ENCODE data around the gene DKK1. TPM values are rescaled to one million over a fixed set of nuclear protein-coding genes. Genes with fewer than 3 reads are reported as not detected.

Gene DKK1
- total RNA-seq, 2 donors from 2014 or later = 3.3 to 8.1 TPM

GRCh38 chr10:52314822-52315552, 906 bp downstream of the DKK1 start:
- DNase-seq (ENCODE audit: low spot score) = peak; percentile 68
- intact Hi-C loops (cut with DNase I) = no loop called here

- intact Hi-C loops (cut with DNase I) = no loop called here
- DNase-seq (ENCODE audit: low spot score) = no peak
Measured at GRCh38 chr10:52316001-52316400, 1.9 kb downstream of the DKK1 start.

GRCh38 chr10:52316500-52316899, 2.4 kb downstream of the DKK1 start:
- intact Hi-C loops (cut with DNase I) = no loop called here

GRCh38 chr10:52318136-52318701, 4.1 kb downstream of the DKK1 start:
- no peak for DNase-seq (ENCODE audit: low spot score)
- intact Hi-C loops (cut with DNase I) = no loop called here

More at GRCh38 chr10:52316500-52316899, 2.4 kb downstream of the DKK1 start:
- no peak for DNase-seq (ENCODE audit: low spot score)

GRCh38 chr10:52318822-52319464, 4.9 kb downstream of the DKK1 start:
- DNase-seq (ENCODE audit: low spot score) = no peak
- intact Hi-C loops (cut with DNase I) = no loop called here

GRCh38 chr10:52319926-52320325, 5.8 kb downstream of the DKK1 start:
- intact Hi-C loops (cut with DNase I) = loop anchor here in 1 of 2 donors (10.0 kb wide), 1 partner anchor 165 kb away; no protein-coding TSS in a partner anchor
- DNase-seq (ENCODE audit: low spot score) = no peak

GRCh38 chr10:52322323-52322722, 8.2 kb downstream of the DKK1 start:
- intact Hi-C loops (cut with DNase I) = loop anchor here in 1 of 2 donors (10.0 kb wide), 1 partner anchor 162 kb away; no protein-coding TSS in a partner anchor
- no peak for DNase-seq (ENCODE audit: low spot score)

- no peak for DNase-seq (ENCODE audit: low spot score)
- intact Hi-C loops (cut with DNase I) = loop anchor here in 1 of 2 donors (10.0 kb wide), 1 partner anchor 162 kb away; no protein-coding TSS in a partner anchor
Measured at GRCh38 chr10:52322936-52323335, 8.9 kb downstream of the DKK1 start.

DNA sequence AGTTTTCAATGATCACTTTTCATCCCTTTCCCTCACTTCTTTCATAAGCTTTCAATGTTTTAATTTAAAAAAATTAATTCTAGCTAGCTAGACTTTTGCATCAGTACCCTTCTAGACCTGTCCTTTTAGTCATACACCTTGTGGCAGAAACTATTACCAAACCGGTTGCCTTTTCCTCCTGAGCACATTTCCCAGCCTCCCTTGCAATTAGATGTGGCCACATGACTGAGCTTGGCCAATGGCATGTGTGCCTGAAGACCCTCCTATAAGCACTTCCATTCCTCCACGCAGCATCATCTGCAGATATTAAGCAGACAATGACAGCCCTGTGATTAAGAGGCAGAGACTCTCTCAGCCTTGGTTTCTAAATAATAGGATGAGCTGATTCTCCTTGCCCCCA, 12.3 kb downstream of the DKK1 start:
- DNase-seq (ENCODE audit: low spot score) = no peak
- intact Hi-C loops (cut with DNase I) = loop anchor here in 1 of 2 donors (10.0 kb wide), 1 partner anchor 158 kb away; no protein-coding TSS in a partner anchor

DNA sequence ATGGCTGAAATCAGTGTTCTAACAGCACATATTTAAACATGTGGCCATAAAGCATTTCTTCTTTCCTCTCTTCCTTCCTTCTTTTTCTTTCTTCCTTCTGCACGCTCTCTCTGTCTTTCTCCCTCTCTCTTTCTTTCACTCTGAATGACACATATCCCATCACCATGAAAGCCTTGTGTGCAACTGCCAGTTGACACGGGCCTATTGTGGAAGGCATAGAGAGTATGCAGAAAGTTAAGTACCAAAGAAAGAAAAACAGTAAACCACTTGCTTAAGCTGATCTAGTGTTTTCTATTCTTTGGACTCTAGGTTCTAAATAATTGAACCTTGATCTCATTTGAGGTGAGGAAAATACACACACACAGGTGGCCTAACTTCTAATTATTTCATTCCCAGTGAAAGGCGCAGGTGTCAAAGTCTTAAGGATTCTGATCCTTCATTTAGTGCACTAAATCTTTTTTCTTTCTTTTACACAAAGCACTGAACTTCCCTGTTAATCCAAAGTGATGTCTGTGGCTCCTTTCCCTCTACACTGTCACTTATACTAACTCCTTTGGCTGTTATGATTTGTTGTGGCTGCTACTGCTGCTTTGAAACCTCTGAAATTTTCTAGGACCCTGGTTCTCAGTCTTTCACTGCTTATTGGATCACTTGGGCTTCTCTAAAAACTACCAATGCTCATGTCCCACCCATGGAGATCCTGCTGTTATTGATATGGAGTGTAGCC, 17.7 kb downstream of the DKK1 start:
- no peak for DNase-seq (ENCODE audit: low spot score)
- intact Hi-C loops (cut with DNase I) = no loop called here

DNA sequence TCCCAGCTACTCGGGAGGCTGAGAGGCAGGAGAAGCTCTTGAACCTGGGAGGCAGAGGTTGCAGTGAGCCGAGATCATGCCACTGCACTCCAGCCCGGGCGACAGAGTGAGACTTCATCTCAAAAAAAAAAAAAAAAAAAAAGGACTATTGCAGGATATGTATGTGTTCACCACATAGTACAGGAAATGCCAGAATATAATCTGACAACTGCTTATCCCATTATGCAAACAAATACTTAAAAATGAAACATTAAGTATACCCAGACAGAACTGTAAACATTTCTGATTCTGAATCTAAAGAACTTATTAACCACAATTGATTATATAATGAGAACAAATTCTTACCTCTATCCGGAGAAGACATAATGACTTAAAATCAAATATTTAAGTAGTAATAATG, 18.7 kb downstream of the DKK1 start:
- DNase-seq (ENCODE audit: low spot score) = no peak
- intact Hi-C loops (cut with DNase I) = no loop called here

DNA sequence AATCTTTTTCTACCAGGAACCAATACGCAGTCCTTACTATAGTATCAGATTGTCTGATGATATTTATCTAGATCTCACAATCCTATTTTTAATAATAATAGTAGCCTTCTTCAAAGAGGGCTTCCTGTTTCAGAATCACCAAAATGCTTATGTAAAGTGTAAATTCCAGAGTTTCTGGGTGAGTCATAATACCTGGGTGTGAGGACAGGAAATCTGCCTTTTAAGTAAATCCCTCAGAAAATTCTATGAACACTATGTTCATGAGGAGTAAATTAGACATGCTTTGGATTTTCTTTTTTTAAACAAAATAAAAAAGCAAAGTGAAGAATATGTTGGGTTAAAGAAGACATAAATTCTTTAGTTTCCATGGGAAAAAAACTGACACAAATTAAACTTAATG, 20.5 kb downstream of the DKK1 start:
- no peak for DNase-seq (ENCODE audit: low spot score)
- intact Hi-C loops (cut with DNase I) = no loop called here

DNA sequence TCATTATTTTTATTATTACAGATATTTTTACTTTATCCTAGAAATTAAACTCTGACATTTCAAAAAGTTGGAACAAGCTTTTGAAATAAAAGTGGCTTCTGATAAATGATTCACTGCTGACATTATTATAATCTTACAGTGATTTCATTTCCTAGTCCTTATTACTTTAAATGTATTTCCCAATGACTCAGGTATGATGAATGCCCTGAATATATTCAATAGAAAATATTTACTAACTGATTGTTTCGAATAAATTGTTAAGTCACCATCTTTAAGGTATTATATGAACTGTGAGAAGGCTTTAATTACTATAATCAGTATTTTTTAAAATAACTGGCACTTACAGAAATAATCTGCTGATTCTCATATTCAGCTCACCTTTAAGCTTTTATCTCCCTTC, 21.6 kb downstream of the DKK1 start:
- DNase-seq (ENCODE audit: low spot score) = no peak
- intact Hi-C loops (cut with DNase I) = no loop called here

- intact Hi-C loops (cut with DNase I) = no loop called here
- DNase-seq (ENCODE audit: low spot score) = no peak
Measured at GRCh38 chr10:52337225-52337624, 23.1 kb downstream of the DKK1 start.

- no peak for DNase-seq (ENCODE audit: low spot score)
- intact Hi-C loops (cut with DNase I) = no loop called here
Measured at GRCh38 chr10:52343439-52343838, 29.4 kb downstream of the DKK1 start.

DNA sequence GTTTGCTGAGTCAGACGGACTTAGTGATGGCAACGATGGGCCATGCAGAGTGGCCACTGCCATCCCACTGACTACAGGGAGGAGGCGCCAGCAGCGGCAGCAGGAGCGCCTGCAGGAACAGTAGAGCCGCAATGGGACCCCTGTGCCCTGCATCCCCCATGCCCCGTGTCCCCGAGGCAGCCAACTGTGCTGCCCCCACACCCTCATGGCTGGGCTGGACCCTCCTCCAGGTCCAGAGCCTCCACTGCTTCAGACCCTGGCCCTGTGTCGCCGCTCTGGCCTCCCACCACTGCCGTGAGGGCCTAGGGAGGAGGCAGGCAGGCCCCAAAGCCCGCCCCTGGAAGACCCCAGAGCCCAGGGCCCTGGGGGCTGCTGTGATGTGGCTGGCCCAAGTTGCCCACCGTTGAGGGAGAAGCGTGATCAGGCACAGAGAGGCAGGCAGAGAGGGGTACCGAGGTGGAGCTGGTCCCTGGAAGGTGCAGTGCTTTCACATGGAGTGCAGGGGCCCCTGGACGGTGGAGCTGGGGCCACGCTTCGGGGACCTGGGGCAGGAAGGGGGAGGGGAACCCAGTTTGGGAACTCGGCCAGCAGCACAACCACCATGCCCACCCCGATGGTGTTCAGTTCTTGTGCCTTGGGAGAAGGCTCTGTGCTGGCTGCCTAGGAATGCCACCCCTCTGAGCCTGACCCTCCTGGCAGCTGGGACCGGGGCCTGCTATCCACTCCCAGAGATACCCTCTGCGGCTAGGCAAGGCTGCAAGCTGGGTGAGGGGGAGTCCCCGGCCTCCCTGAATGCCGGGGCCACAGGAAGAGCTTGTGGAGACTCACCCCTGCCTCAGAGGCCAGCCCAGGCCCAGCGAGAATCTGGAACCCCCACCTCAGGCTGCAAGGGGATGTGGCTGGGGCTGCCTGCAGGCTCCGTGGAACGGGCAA, 32.6 kb downstream of the DKK1 start:
- intact Hi-C loops (cut with DNase I) = no loop called here
- DNase-seq (ENCODE audit: low spot score) = peak; percentile 66

DNA sequence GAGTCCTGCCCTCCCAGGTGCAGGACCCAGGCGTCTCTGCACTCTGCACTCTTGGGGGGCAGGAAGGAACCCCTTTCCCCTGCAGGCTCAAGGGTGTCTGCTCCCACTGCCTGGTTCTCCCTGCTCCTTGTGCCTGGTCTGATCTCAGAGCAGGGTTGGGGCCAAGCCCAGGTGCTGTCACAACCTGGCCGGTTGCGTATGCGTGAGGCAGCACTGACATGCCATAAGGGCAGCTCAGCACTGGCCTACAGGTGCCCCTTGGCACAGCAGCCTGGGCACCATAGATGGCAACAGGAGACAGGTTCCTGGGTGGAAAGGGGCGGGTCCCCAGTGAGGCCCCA, 33.2 kb downstream of the DKK1 start:
- intact Hi-C loops (cut with DNase I) = no loop called here
- DNase-seq (ENCODE audit: low spot score) = peak; percentile 68

GRCh38 chr10:52348037-52348564, 34.0 kb downstream of the DKK1 start:
- peak; percentile 75 for DNase-seq (ENCODE audit: low spot score)

GRCh38 chr10:52351914-52352330, 37.8 kb downstream of the DKK1 start:
- intact Hi-C loops (cut with DNase I) = no loop called here
- DNase-seq (ENCODE audit: low spot score) = no peak

More at GRCh38 chr10:52348037-52348564, 34.0 kb downstream of the DKK1 start:
- intact Hi-C loops (cut with DNase I) = no loop called here

Data from posterior vena cava (tissue), 2 donors.